GM19240 (cell line): ENCODE results near the gene SELENOV.
A peak's percentile ranks its signal among the peaks of the same experiment; 100 is the strongest.

Source experiments
- DNase-seq: peaks from one replicate; pipeline ENCODE4 v3.0.0; 2011; ENCODE audit warnings: low spot score; ENCODE audit not compliant: insufficient read length

The SELENOV gene

GRCh38 chr19:39518975-39519374, 4.0 kb downstream of the SELENOV start:
- no peak for DNase-seq

- no peak for DNase-seq
Observed at GRCh38 chr19:39520541-39521484, 5.9 kb downstream of the SELENOV start.

DNA sequence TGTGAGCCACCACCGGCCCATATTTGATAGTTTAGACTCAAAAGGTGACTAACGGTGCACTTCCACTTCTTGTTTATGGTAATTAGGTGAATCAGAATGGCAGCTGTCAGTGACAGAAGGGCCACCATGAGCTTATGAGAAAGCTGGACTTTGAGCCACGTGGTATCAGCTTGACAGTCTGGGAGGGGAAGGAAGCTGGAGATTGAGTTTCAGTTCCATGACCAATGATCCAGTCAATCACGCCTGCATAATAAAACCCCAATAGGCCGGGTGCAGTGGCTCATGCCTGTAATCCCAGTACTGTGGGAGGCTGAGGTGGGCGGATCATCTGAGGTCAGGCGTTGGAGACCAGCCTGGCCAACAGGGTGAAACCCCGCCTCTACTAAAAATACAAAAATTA, 9.6 kb downstream of the SELENOV start:
- no peak for DNase-seq

- DNase-seq, result no peak
Observed at GRCh38 chr19:39525205-39525604, 10.3 kb downstream of the SELENOV start.

DNA sequence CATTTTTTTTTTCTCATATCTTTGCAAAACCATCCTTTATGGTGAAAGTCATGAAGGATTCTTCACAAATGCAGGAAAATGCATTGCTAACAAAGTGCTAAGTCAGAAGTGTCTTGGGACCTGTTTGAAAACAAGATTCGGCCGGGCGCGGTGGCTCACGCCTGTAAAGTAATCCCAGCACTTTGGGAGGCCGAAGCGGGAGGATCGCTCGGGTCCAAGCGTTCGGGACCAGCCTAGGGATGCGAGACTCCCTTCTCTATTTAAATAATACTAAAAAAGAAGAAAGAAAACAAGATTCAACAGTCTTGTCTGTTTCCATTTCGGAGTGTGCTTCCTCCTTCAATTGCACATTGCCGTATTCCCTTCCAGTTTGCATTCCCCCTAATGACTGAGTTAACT, 16.9 kb downstream of the SELENOV start:
- DNase-seq, result no peak

DNA sequence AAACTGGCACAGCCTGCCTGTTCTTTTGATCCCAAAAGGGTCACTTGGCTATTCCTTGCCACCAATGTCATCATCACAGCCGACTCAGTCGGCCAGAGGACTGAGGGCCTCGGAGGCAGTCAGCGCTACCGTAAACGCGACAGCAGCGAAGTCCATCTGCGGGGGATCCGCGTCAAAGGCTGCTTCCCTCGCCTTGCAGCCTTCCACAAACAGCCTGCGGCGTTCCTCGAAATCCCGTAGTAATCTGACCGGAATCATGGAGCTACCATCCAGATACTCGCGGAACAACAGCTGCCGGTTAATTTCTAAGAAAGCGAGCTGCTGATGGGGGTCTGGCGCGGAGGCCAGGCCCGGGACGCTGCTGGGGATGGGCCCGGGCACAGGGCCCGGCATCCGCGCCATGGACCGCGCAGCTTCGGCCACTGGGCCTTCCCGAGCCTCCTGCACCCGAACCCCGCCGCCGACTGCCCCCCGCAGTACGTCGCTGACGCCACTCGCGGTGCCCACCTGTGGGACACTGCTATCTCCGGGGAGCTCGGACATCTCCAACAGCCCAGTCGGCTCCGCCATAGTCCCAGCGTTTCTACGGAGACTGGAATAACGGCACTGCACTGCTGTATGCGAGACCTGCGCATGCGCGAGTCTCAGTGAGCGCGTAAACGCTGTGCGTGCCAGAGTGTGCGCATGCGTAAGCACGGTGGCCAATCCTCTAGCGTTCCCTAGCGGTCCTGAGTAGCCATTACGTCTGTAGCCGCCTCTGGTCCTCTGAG, 17.5 kb downstream of the SELENOV start, which contains the start of gene EID2B:
TSS of gene EID2B (minus strand) at position 620 of the 770 bp plus-strand sequence. CDS start at position 570, 50 bp downstream.
- DNase-seq, result peak; percentile 87

DNA sequence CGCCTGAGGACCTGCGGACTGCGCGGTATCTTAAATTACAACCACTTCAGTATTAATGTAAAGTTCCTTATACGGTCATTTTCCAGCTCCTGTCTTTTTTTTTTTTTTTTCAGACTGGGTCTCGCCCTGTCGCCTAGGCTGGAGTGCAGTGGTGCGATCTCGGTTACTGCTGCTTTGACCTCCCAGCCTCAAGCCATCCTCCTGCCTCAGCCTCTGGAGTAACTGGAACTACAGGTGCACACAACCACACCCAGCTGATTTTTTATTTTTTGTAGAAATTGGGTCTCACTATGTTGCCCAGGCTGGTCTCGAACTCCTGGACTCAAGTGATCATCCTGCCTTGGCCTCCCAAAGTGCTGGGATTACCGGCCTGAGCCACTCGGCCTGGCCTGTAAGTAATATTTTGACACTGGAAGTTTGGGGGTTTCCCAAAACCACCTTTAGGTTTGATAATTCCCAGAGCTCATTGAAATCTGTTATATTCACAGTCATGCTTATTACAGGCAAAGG, 18.1 kb downstream of the SELENOV start:
- no peak for DNase-seq

- no peak for DNase-seq
Observed at GRCh38 chr19:39533791-39534190, 18.9 kb downstream of the SELENOV start.

DNA sequence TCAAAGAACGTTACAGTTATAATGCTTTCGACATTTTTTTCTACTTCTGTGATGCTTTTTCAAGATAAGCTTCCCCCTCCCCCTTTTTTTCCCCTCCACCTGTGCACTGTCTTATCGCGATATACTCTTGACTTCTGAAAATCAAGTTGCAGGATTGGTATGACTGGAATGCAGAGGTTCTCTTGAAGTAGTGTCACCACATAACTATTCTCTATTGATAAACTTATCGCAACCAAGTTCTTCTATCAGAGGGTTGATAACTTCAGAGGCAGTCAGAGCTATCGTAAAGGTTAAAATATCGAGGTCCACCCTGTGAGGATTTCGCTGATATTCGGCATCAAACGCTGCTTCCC, 24.2 kb downstream of the SELENOV start:
- DNase-seq, result no peak

DNA sequence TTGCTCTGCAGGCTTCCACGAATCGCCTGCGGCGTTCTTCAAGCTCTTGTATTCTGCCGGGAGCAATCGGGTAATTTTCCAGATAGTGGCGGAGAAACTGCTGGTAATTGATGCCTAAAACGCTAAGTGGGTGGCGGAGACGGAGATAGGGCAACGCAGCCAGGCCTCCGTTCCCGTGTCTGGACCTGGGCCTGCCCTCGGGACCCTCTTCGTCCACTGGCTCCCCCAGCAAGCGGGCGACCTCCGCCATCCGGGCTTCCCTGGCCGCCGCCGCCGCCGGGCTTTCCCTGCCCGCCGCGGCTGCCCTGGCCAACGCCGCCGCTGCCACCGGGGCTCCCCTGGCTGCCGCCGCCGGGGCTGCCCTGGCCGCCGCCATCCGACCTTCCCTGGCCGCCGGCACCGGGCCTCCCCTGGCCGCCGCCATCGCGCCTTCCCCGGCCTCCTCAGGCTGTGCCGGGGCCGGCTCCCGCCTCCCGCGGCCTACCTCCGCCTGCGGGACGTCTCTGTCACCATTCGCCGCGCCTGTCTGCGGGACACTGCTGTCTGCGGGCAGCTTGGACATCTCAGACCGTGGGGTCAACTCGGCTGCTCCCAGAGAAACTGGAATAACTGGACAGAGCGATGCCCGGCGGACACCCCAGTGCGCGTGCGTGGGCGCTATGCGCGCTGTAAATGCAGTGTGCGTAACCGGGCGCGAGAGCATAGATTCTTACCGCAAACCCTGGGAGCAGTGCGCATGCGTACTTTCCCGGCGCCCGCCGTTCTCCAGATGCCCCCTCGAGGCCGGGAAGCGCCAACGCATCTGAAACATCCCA, 24.8 kb downstream of the SELENOV start, which contains the start of gene EID2:
TSS of gene EID2 (minus strand) at position 644 of the 815 bp plus-strand sequence. CDS start at position 562, 82 bp downstream.
- DNase-seq, result peak; percentile 78

DNA sequence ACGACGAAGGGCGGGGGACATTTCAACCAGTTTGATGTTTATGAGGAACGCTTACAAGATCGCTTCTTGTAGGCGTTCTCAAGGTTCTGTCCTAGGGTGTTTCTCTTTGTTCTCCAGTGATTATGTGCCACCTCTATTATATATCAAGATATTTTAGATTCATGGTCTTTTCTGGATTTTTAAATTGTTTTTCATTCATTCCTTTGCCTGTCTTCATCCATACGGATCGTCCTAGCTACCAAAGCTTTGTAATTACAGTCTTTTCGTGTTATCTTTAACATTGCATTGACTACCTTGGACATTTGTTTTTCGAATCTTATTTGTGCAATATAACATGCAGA, 25.4 kb downstream of the SELENOV start:
- DNase-seq, result no peak

DNA sequence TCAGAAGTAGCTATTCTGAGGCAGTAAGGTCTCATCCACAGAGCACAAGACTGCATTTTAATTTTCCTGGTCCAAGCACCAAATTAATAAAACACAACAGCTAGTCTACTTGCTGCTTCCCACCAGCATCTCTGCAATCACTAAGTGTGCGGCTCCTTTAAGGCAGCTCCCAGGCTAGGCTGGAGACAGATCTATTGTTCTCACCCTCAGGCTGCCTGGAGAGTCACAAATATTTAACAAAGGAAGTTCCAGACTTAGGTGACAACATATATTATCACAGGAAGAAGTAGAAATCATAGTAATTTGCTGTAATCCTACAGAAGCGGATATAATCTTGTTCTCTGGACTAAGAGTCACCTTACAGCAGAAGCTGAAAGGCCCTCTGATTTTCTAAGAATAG, 27.3 kb downstream of the SELENOV start:
- DNase-seq, result no peak

GRCh38 chr19:39543477-39543857, 28.5 kb downstream of the SELENOV start:
- DNase-seq, result no peak

DNA sequence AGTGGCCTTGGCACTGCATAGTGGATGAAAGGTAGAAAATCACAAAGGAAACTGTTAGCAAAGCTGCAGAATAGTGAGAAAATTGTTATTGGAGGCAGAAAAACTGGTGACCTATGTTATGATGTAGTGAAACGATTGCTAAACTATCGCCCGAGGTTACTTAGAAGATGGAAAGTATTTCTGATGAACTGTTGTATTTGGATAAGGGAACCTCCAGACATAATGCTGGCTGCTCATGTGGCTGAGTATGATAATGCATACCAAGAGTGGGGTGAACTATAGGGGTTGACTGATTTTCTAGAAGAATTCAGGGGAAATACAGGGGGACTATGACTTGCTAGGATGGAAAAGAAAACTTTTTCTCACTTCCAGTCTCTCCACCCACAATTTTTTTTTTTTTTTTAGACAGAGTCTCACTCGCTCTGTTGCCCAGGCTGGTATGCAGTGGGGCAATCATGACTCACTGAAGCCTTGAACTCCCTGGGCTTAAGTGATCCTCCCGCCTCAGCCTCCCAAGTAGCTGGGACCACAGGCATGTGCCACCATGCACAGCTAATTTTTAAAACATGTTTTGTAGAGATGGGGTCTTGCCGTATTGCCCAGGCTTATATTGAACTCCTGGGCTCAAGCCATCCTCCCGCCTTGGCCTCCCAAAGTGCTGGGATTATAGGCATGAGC, 29.4 kb downstream of the SELENOV start:
- no peak for DNase-seq

GRCh38 chr19:39544911-39545310, 30.0 kb downstream of the SELENOV start:
- DNase-seq, result no peak

- no peak for DNase-seq
Observed at GRCh38 chr19:39546599-39546998, 31.7 kb downstream of the SELENOV start.

DNA sequence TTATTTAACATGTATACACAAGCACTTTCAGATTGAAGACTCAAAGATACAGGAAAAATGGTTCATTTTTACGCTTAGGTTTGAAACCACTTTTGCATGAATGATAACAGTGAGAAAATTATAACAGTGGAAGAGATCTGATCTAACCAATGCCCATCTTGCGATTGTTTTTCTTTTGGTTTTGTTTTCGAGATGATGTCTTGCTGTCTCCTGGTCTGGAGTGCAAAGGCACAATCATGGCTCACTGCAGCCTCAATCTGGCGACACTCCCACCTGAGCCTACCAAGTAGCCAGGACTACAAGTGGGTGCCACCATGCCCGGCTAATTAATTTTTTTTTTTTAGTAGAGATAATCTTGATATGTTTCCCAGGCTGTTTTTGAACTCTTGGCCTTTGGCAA, 35.3 kb downstream of the SELENOV start:
- DNase-seq, result no peak

- DNase-seq, result no peak
Observed at GRCh38 chr19:39553082-39553652, 38.2 kb downstream of the SELENOV start.

DNA sequence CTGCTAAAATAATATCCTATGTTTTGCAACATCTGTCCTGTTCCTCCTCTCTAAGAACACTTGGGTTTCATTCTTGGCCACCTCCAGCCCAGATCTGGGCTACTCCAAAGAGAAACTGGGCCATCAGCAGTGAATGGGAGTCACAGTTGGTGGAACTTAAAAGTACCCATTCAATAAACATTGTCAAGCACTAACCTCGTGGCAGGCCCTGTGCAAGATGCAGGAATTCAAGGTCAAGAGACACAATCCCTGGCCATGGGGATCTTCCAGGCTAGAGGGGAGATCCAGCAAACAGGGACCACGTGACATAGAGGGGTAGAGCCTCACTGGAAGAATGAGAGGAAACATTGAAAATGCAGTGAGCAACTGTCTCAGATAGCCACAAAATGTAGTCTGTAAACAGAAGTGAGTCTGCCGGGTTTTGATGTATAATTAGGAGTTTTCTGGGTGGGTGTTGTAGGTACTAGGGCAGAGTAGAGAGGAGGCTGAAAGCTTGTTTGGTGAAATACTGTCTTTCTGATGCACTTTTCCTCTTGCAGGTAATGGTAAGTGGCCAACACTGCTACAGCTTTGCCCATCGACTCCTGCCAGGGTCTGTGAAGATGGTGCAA, 39.9 kb downstream of the SELENOV start:
- DNase-seq, result no peak

DNA sequence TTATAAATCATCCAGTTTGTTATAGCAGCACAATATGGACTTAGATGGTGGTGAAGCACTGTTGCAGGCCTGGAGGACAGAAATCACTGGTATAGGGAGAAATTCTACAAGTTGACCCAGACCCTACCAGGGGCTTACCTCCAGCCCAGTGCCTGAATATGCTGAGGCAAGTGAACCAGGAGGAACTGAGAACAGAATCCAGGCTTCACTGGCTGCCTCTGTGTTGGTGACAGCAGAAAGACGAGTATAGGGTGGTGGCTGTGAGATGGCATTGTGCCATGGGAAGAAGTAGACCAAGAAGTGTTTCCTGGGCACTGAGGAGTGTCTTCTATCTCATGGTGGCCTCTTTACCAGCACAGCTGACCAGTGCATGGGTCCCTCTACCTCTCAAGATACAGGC, 40.9 kb downstream of the SELENOV start:
- no peak for DNase-seq
